Right cardiac atrium (tissue), 5 donors: Measurements from ENCODE around the gene KCNH6. TPM values are rescaled to one million over a fixed set of nuclear protein-coding genes. Genes with fewer than 3 reads are reported as not detected.

ENCODE experiments used
- ATAC-seq, 2 donors: fragments of 200-7000 bp; cut with Tn5 transposase; one replicate each; pipeline versions ENCODE4 v1.8.0 to v1.9.1; 2020; ENCODE audit warnings: moderate library complexity in 2 of 2, mild to moderate bottlenecking in 1 of 2
- DNase-seq, 3 donors: peaks; one replicate each; pipeline ENCODE4 v3.0.0-alpha.2; 2020
- H3K27ac ChIP-seq: one replicate; pipeline ENCODE4 v1.5.1; 2013; ENCODE audit warnings: mild to moderate bottlenecking, low read length, control low read depth, moderate library complexity
- H3K27me3 ChIP-seq: one replicate; pipeline ENCODE4 v1.6.1; 2013; ENCODE audit not compliant: control insufficient read depth, insufficient read depth
- H3K4me1 ChIP-seq: one replicate; pipeline ENCODE4 v1.6.1; 2013; ENCODE audit warnings: low read length; ENCODE audit not compliant: control insufficient read depth, insufficient read depth
- H3K4me3 ChIP-seq: one replicate; pipeline ENCODE4 v1.5.1; 2013; ENCODE audit warnings: low read length, control low read depth
- H3K9me3 ChIP-seq: one replicate; pipeline ENCODE4 v1.6.1; 2013; ENCODE audit warnings: low read length; ENCODE audit not compliant: control insufficient read depth
- WGBS: extraction: QIAGEN DNeasy Blood & Tissue Kit; methylation state at CpG from one replicate; pipeline ENCODE4 v1.1.7; 2013; 5-methylcytosine and 5-hydroxymethylcytosine counted together
- intact Hi-C, 4 donors: fragments of 100-400 bp; cut with DNase I; formaldehyde crosslinking; loops; one replicate each; pipeline versions ENCODE4 v1.11.0 to v1.14.0; 2022 to 2023
- polyA plus RNA-seq: library from polyadenylated mRNA; stranded (reverse); fragments of 200-250 nt; gene quantifications from one replicate; pipeline ENCODE4 v1.2.3, GENCODE V29; 2013
- total RNA-seq, 4 donors: library from RNA; stranded (reverse); fragmentation: NEBNext Ultra II Directional; extraction: Animal tissue kit (Norgen Biotek cat#: 25700); gene quantifications; one replicate each; pipeline ENCODE4 v1.2.1, GENCODE V29; 2021
- donor health status: healthy with polysubstance abuse.
- donor health status: DM: no; HTN: yes; CAD: no.
- donor health status: DM: no; HTN: no; CAD: no.
- donor health status: DM: no; HTN: yes; CAD: no; lungs with severe emphysema.
- donor health status: DM: yes; HTN: yes; CAD: no.

KCNH6 gene
- total and polyA plus RNA-seq, 5 donors = not detected

GRCh38 chr17:63592797-63593196, 69.6 kb downstream of the KCNH6 start:
- ATAC-seq (no peak), DNase-seq (no peak)
- no peaks in the 10 kb centered on the region for H3K9me3 ChIP-seq
- no peak overlapping the region for H3K27ac ChIP-seq
- 81% methylated on average over 3 of the region's 3 CpGs for WGBS
- H3K4me3 ChIP-seq = no peak overlapping the region
- H3K4me1 ChIP-seq = no peaks in the 10 kb centered on the region
- intact Hi-C loops = no loop called here
- H3K27me3 ChIP-seq = no peaks in the 10 kb centered on the region

GRCh38 chr17:63595132-63595531, 72.0 kb downstream of the KCNH6 start:
- no peak overlapping the region for H3K4me3 ChIP-seq
- intact Hi-C loops = no loop called here
- no peaks in the 10 kb centered on the region for H3K4me1 ChIP-seq
- no peak for DNase-seq
- no peak overlapping the region for H3K27ac ChIP-seq
- WGBS = 99% methylated on average over 3 of the region's 3 CpGs
- no peaks in the 10 kb centered on the region for H3K9me3 ChIP-seq
- ATAC-seq = no peak
- H3K27me3 ChIP-seq = no peaks in the 10 kb centered on the region

Other genes with a start within 250 kb of the KCNH6 start
- gene CYB561, start 77.1 kb upstream of the KCNH6 start, total RNA-seq = 10 to 100 TPM; 19.2 to 26.5 (median 24.0) TPM
- 20.2 TPM for gene CYB561, start 77.1 kb upstream of the KCNH6 start, polyA plus RNA-seq
- 10 to 100 TPM in 1 of 4 donors, 1 to 10 TPM in 3; 4.0 to 10.1 (median 6.7) TPM for gene ACE, start 46.3 kb upstream of the KCNH6 start, total RNA-seq
- gene ACE, start 46.3 kb upstream of the KCNH6 start, polyA plus RNA-seq = 5.1 TPM
- 10 to 100 TPM; 45.0 to 57.3 (median 50.4) TPM for gene DCAF7, start 27.1 kb downstream of the KCNH6 start, total RNA-seq
- gene DCAF7, start 27.1 kb downstream of the KCNH6 start, polyA plus RNA-seq = 15.1 TPM
- gene TACO1, start 77.5 kb downstream of the KCNH6 start, total RNA-seq = 10 to 100 TPM; 28.5 to 37.6 (median 34.5) TPM
- 47.0 TPM for gene TACO1, start 77.5 kb downstream of the KCNH6 start, polyA plus RNA-seq
- 10 to 100 TPM; 47.1 to 51.0 (median 48.6) TPM for gene MAP3K3, start 99.1 kb downstream of the KCNH6 start, total RNA-seq
- 32.6 TPM for gene MAP3K3, start 99.1 kb downstream of the KCNH6 start, polyA plus RNA-seq
- gene LIMD2, start 176.8 kb downstream of the KCNH6 start, total RNA-seq = 10 to 100 TPM in 1 of 4 donors, 1 to 10 TPM in 3; 7.9 to 13.8 (median 8.2) TPM
- 8.7 TPM for gene LIMD2, start 176.8 kb downstream of the KCNH6 start, polyA plus RNA-seq
- 10 to 100 TPM; 24.2 to 26.8 (median 25.3) TPM for gene STRADA, start 218.4 kb downstream of the KCNH6 start, total RNA-seq
- gene STRADA, start 218.4 kb downstream of the KCNH6 start, polyA plus RNA-seq = 22.0 TPM